Stomach (tissue), 9 donors: Measurements from ENCODE around the gene NUTF2. TPM values are rescaled to one million over a fixed set of nuclear protein-coding genes. Genes with fewer than 3 reads are reported as not detected.

Experiments used
- DNase-seq, 2 donors: peaks; one replicate each; pipeline versions ENCODE4 v3.0.0 to v3.0.0-alpha.2; 2013 to 2019
- H3K27ac ChIP-seq, 5 donors: fragments of 200-600 bp in 4 of 5; sonication (generic) in 4 of 5; one replicate each; pipeline ENCODE4 v1.5.1; 2013 to 2019; ENCODE audit warnings: mild to moderate bottlenecking in 1 of 5, moderate library complexity in 1 of 5
- H3K27me3 ChIP-seq, 3 donors: fragments of 200-600 bp; sonication (generic); one replicate each; pipeline ENCODE4 v1.5.1; 2017 to 2019; ENCODE audit warnings: mixed run types in 1 of 3
- H3K36me3 ChIP-seq, 4 donors: fragments of 200-600 bp; sonication (generic); 1 replicate in 3 of 4; 2 replicates in 1 of 4; pipeline ENCODE4 v1.5.1; 2016 to 2019
- H3K4me1 ChIP-seq, 4 donors: fragments of 200-600 bp; sonication (generic); one replicate each; pipeline ENCODE4 v1.5.1; 2016 to 2019
- H3K4me3 ChIP-seq, 4 donors: fragments of 200-600 bp; sonication (generic) in 3 of 4; one replicate each; pipeline ENCODE4 v1.5.1; 2016 to 2019; ENCODE audit warnings: mild to moderate bottlenecking in 1 of 4
- H3K9me3 ChIP-seq, 4 donors: fragments of 200-600 bp; sonication (generic); one replicate each; pipeline ENCODE4 v1.5.1; 2016 to 2019
- CTCF ChIP-seq, 7 experiments: fragments of 450-650 bp in 4 of 7; fragments of 200-600 bp in 3 of 7; sonication (generic) in 3 of 7; IDR thresholded peaks; one replicate each; pipeline ENCODE4 v1.5.1; 2016 to 2019; ENCODE audit warnings: antibody characterized with exemption in 7 of 7, control low read depth in 2 of 7, mild to moderate bottlenecking in 1 of 7
- EP300 ChIP-seq: sonication (generic); formaldehyde crosslinking; IDR thresholded peaks from one replicate; pipeline ENCODE4 v1.6.1; 2017; ENCODE audit warnings: antibody characterized with exemption
- POLR2A ChIP-seq, 4 donors: fragments of 450-650 bp; IDR thresholded peaks; one replicate each; pipeline ENCODE4 v1.6.1; 2016; ENCODE audit warnings: antibody characterized with exemption in 4 of 4, control low read depth in 2 of 4, mild to moderate bottlenecking in 1 of 4, moderate library complexity in 1 of 4
- POLR2AphosphoS5 ChIP-seq, 3 donors: sonication (generic); formaldehyde crosslinking; IDR thresholded peaks; one replicate each; pipeline ENCODE4 v1.6.1; 2016; ENCODE audit warnings: antibody characterized with exemption in 3 of 3
- WGBS, 5 donors: extraction: QIAGEN DNeasy Blood & Tissue Kit in 3 of 5; methylation state at CpG; one replicate each; pipeline versions ENCODE4 v1.1.5 to v1.1.7; 2013 to 2018; 5-methylcytosine and 5-hydroxymethylcytosine counted together
- intact Hi-C: fragments of 100-400 bp; cut with DNase I; formaldehyde crosslinking; loops from one replicate; pipeline ENCODE4 v1.15.1; 2023; ENCODE audit warnings: low total_unique reads
- polyA plus RNA-seq, 3 donors: library from polyadenylated mRNA; stranded (reverse); fragments of 200-250 nt; gene quantifications; one replicate each; pipeline ENCODE4 v1.2.3, GENCODE V29; 2013
- total RNA-seq, 5 donors: library from RNA; depleted of rRNA; stranded (reverse); fragments of >200 nt; gene quantifications; one replicate each; pipeline versions ENCODE4 v1.1.0 to v1.2.3, GENCODE V29; 2014 to 2016
- donor health status: healthy with polysubstance abuse.
- donor health status: Bipolar disorder and iron deficiency.
- donor health status: healthy.

NUTF2 gene
- total and polyA plus RNA-seq, 8 donors = 9.3 to 125 (median 60.5) TPM

GRCh38 chr16:67837811-67838210 is 8.9 kb upstream of the NUTF2 start:
- TF ChIP-seq POLR2AphosphoS5 (IDR thresholded peaks at IDR 0.05) (no peak), EP300 (no peak), CTCF (IDR thresholded peaks at IDR 0.05) (no peak), POLR2A (IDR thresholded peaks at IDR 0.05) (no peak)

GRCh38 chr16:67841198-67841815 is 5.4 kb upstream of the NUTF2 start:
- intact Hi-C loops = no loop called here

More at GRCh38 chr16:67837811-67838210, 8.9 kb upstream of the NUTF2 start:
- no peak for DNase-seq
- no peak overlapping the region for H3K27ac ChIP-seq
- intact Hi-C loops = no loop called here
- WGBS, 5 donors = 77 to 92% (median 85%) methylated on average over 2 of the region's 2 CpGs
- no peaks in the 10 kb centered on the region for H3K27me3 ChIP-seq
- no peaks in the 10 kb centered on the region for H3K36me3 ChIP-seq
- peaks cover 9 to 24% (median 22%) of the 10 kb centered on the region in 4 donors for H3K4me1 ChIP-seq
- H3K4me3 ChIP-seq = no peak overlapping the region
- no peaks in the 10 kb centered on the region for H3K9me3 ChIP-seq

GRCh38 chr16:67841816-67842508 is 4.8 kb upstream of the NUTF2 start, which contains the start of gene THAP11:
Gene THAP11, plus strand, starts transcription at chr16:67842320. Its CDS starts 235 bp downstream, at chr16:67842555.
- intact Hi-C loops = no loop called here
- Histone ChIP-seq H3K9me3 (no peaks in the 10 kb centered on the region), H3K36me3 (no peaks in the 10 kb centered on the region), H3K4me1 (peaks cover 31 to 47% (median 45%) of the 10 kb centered on the region in 4 donors), H3K4me3 (peak within 1 kb of the TSS; percentile 65 to 81 (median 78)), H3K27me3 (no peaks in the 10 kb centered on the region), H3K27ac (peak within 1 kb of the TSS; percentile 98 to 100 (median 99))
- peak; percentile 96 to 98 for DNase-seq
- TF ChIP-seq EP300 (no peak), CTCF (IDR thresholded peaks at IDR 0.05) (peak in 5 of 7 experiments; percentile 83 to 95 (median 90)), POLR2AphosphoS5 (IDR thresholded peaks at IDR 0.05) (peak; percentile 19 to 78 (median 68)), POLR2A (IDR thresholded peaks at IDR 0.05) (no peak)
- WGBS, 5 donors = 0% methylated on average over 10 to 83 of the region's 83 CpGs

More at GRCh38 chr16:67841198-67841815, 5.4 kb upstream of the NUTF2 start:
- WGBS, 5 donors = 35 to 48% (median 43%) methylated on average over 17 of the region's 17 CpGs
- H3K36me3 ChIP-seq = no peaks in the 10 kb centered on the region
- peak overlapping the region; percentile 98 to 100 (median 99) for H3K27ac ChIP-seq
- DNase-seq = no peak
- no peaks in the 10 kb centered on the region for H3K27me3 ChIP-seq
- peak overlapping the region; percentile 65 to 81 (median 78) for H3K4me3 ChIP-seq
- peaks cover 31 to 46% (median 45%) of the 10 kb centered on the region in 4 donors for H3K4me1 ChIP-seq
- TF ChIP-seq POLR2A (IDR thresholded peaks at IDR 0.05) (no peak), CTCF (IDR thresholded peaks at IDR 0.05) (no peak), POLR2AphosphoS5 (IDR thresholded peaks at IDR 0.05) (no peak)
- H3K9me3 ChIP-seq = no peaks in the 10 kb centered on the region

GRCh38 chr16:67842509-67843342 is 4.0 kb upstream of the NUTF2 start:
- peak; percentile 49 to 83 for DNase-seq
- H3K4me1 ChIP-seq = peaks cover 35 to 54% (median 49%) of the 10 kb centered on the region in 4 donors
- H3K4me3 ChIP-seq = peak overlapping the region; percentile 65 to 81 (median 78)
- no peaks in the 10 kb centered on the region for H3K36me3 ChIP-seq
- peak in 1 of 7 experiments; percentile 9 for TF ChIP-seq CTCF (IDR thresholded peaks at IDR 0.05)
- TF ChIP-seq POLR2AphosphoS5 (IDR thresholded peaks at IDR 0.05) = no peak
- TF ChIP-seq POLR2A (IDR thresholded peaks at IDR 0.05) = no peak
- TF ChIP-seq EP300 = no peak
- no peaks in the 10 kb centered on the region for H3K27me3 ChIP-seq
- H3K9me3 ChIP-seq = no peaks in the 10 kb centered on the region
- peak overlapping the region; percentile 98 to 100 (median 99) for H3K27ac ChIP-seq
- 0 to 2% (median 0%) methylated on average over 25 to 67 of the region's 67 CpGs for WGBS, 5 donors
- intact Hi-C loops = no loop called here
